ENCODE measurements around the gene TVP23A.
"Not testable (repeated sequence)": the region's sequence is repeated elsewhere in the genome, so short reads cannot be mapped to it uniquely, and the experiment has no call there.

TVP23A gene

GRCh38 chr16:10743610-10744369 is 74.8 kb downstream of the TVP23A start, which contains the start of gene NUBP1:
Gene NUBP1 (plus strand): TSS chr16:10743842. CDS start chr16:10743864, 22 bp downstream.
- DNase-seq = peak; percentile 100

- no peak for DNase-seq
These were observed 75.4 kb downstream of the TVP23A start for GRCh38 chr16:10743227-10743609.

GRCh38 chr16:10741844-10742243 is 76.8 kb downstream of the TVP23A start:
- DNase-seq = no peak

GRCh38 chr16:10741249-10741648 is 77.3 kb downstream of the TVP23A start:
- not testable (repeated sequence) for DNase-seq

DNA sequence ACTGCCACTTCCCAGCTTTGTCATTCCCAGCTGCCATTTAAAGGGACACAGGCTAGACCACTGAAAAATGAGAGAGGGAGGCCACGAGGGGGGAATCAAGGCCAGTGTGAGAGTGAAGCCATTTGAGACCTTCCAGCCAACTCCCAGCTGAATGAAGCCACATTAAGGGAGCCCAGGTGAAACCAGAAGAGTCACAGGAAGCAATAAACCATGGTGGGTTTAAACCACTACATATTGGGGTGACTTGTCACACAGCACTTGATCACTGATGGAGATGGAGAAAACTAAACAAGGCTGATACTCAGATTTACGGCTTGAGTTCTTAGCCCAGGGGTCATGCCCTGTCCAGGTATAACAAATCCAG is 77.8 kb downstream of the TVP23A start:
- DNase-seq = no peak

DNA sequence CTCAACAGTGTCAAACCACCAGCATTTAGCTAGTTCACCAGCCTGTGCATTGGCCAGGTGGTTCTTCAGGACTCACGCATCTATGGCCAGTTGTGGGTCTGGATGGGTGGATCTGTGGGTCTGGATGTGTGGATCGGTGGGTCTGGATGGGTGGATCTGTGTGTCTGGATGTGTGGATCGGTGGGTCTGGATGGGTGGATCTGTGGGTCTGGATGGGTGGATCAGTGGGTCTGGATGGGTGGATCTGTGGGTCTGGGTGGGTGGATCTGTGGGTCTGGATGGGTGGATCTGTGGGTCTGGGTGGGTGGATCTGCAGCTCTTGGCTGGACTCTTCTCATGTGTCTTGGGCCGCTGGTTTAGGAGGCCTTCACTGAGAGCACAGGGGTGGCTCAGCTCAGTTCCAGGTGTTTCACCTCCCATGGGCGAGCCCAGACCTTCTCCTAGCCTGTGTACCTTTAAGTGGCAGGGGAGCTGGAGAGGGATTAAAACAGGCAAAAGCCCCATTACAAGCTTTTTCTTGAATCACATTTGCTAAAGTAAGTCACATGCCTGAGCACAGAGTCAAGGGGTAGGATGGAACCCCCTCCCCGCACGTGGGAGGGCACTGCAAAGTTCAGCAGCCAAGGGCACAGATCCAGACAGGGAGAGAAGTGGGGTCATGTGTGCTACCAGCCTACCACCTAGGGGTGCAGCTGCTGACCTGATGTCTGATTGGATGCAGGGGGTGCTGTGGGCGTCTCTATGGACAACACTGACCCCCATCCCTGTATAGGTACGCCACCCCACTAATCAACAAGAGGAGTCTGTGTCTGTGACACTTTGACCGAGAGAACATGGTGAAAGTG is 78.4 kb downstream of the TVP23A start:
- no peak for DNase-seq

DNA sequence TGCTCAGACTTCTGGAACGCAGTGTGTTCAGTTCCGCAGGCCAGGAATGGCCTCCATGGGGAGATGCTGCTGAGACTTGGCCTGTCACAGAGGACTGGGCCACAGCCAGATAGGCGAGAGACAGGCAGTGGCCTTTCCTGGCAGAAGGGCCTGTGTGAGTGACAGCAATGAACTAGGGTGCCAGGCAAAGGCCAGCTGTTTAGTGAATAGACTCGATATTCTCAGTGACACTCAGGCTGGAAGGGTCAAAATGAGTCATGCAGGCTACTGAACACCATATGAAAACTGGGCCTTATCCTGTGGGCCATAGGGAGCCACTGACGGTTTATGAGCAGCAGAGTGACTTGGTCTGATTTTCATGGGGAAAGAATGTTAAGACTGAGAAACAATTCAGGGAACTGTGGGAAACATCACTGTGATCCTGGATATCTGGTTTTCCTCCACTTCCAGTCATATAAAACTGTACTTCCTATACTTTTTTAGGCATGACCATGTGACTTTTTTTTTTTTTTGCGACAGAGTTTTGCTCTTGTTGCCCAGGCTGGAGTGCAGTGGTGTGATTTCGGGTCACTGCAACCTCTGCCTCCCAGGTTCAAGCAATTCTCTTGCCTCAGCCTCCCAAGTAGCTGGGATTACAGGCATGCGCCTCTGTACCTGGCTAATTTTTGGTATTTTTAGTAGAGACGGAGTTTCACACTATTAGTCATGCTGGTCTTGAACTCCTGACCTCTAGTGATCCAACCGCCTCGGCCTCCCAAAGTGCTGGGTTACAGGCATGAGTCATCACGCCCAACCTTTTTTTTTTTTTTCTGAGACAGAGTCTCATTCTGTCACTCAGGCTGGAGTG is 80.1 kb downstream of the TVP23A start:
- DNase-seq = peak; percentile 46

GRCh38 chr16:10737068-10737625 is 81.4 kb downstream of the TVP23A start:
- peak; percentile 80 for DNase-seq

DNA sequence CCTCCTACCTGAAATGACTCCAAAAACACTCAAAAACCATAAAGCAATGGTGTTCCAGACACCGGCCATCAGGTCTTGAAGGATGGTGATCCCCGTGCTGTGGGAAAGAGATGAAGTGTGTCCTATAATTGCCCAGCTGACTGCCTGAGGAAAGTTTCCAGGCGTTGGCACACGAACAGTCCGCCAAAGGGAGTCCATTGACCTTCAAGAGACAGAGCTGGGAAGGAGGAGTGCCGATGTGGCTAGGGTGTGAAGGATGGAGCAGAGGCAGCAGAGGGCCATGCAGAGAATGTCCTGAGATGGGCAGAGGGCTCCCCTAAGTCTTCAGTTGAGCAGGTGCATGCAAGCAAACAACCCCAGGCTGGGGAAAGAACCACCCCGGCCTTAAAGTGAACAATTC is 86.8 kb downstream of the TVP23A start:
- DNase-seq = no peak

- DNase-seq = no peak
These were observed 89.2 kb downstream of the TVP23A start for GRCh38 chr16:10729104-10730048.

DNA sequence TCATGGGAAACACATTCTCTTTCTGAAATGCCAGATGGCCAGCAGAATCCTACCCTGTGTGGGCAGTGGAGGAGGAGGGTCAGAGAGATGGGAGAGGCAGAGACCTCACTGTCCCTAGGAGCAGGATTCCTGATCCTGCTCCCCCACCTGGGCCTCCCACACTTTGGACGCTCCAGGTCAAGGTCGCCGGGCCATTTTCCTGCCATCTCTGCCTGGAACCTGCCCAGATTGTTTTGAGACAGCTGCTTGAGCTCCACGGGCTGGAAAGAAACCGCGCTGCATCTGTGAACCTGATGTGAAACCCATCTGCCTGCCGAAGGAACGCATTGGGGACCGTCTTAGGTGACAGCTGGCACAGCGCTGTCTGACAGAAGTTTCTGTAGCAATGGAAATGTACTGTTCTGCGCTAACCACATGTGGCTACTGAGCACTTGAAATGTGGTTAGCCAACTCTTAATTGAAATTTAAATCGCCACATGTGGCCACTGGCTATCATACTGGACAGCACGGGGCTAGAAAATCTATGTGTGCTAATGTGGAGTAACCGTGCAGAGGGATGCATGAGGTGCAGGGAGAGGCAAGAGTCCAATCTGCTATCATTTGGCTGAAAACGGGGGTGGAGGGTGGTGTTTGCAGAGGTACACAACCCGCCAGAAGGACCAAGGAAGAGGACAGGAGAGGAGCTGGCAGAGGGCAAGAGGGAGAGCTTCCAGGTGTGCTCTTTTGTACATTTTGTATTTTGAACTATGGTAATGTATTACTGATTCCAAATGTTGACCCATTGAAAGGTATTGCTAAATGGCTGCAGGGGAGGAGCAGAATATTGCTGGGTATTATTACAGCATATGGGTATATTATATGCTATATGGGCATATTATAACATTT is 90.3 kb downstream of the TVP23A start:
- no peak for DNase-seq
